ENCODE results near the gene IL22.

Gene IL22

GRCh38 chr12:68279227-68280054 lies 26.0 kb upstream of the IL22 start:
- CTCF ChIA-PET: no interaction called here
- no peak for TF ChIP-seq CTCF (IDR thresholded peaks at IDR 0.05; ENCODE audit: control extremely low read depth, extremely low read depth, low read depth, missing control alignments)
- DNase-seq (ENCODE audit: extremely low spot score): no peak
- POLR2A ChIA-PET: no interaction called here

GRCh38 chr12:68276402-68276930 lies 23.1 kb upstream of the IL22 start:
- TF ChIP-seq CTCF (IDR thresholded peaks at IDR 0.05; ENCODE audit: control extremely low read depth, extremely low read depth, low read depth, missing control alignments): no peak
- POLR2A ChIA-PET: no interaction called here
- DNase-seq (ENCODE audit: extremely low spot score): no peak
- CTCF ChIA-PET: interaction anchor here (0.6 to 1.9 kb wide), 5 partner anchors 10 to 45 kb away, joined by 3 to 5 read pairs (median 3); no protein-coding TSS in a partner anchor

- DNase-seq (ENCODE audit: extremely low spot score): no peak
- TF ChIP-seq CTCF (IDR thresholded peaks at IDR 0.05; ENCODE audit: control extremely low read depth, extremely low read depth, low read depth, missing control alignments): no peak
- CTCF ChIA-PET: interaction anchor here (1.5 kb wide), 1 partner anchor 10 kb away, joined by 3 read pairs; no protein-coding TSS in a partner anchor
- POLR2A ChIA-PET: no interaction called here
Measured at GRCh38 chr12:68272732-68273131, 19.3 kb upstream of the IL22 start.

- ChIA-PET CTCF (interaction anchor here (1.0 to 1.4 kb wide), 2 partner anchors 21 to 22 kb away, joined by 3 to 4 read pairs; no protein-coding TSS in a partner anchor), POLR2A (no interaction called here)
- DNase-seq (ENCODE audit: extremely low spot score): no peak
- TF ChIP-seq CTCF (IDR thresholded peaks at IDR 0.05; ENCODE audit: control extremely low read depth, extremely low read depth, low read depth, missing control alignments): no peak
Measured at GRCh38 chr12:68271346-68271745, 17.9 kb upstream of the IL22 start.

GRCh38 chr12:68270358-68270757 lies 17.0 kb upstream of the IL22 start:
- no peak for TF ChIP-seq CTCF (IDR thresholded peaks at IDR 0.05; ENCODE audit: control extremely low read depth, extremely low read depth, low read depth, missing control alignments)
- ChIA-PET CTCF (interaction anchor here (1.8 kb wide), 1 partner anchor 12 kb away, joined by 6 read pairs; no protein-coding TSS in a partner anchor), POLR2A (no interaction called here)
- DNase-seq (ENCODE audit: extremely low spot score): no peak

- POLR2A ChIA-PET: no interaction called here
- CTCF ChIA-PET: interaction anchor here (0.7 to 1.8 kb wide), 3 partner anchors 11 to 28 kb away, joined by 3 to 6 read pairs (median 6); no protein-coding TSS in a partner anchor
- no peak for TF ChIP-seq CTCF (IDR thresholded peaks at IDR 0.05; ENCODE audit: control extremely low read depth, extremely low read depth, low read depth, missing control alignments)
- DNase-seq (ENCODE audit: extremely low spot score): no peak
Measured at GRCh38 chr12:68269779-68270178, 16.4 kb upstream of the IL22 start.
